MV-4-11 (cell line): ENCODE data around the gene CLDND1.

Source experiments
- DNase-seq: peaks from one replicate; lab custom pipeline; 2025; lab: John Stamatoyannopoulos, UW

Gene CLDND1

GRCh38 chr3:98514948-98515347 is 7.8 kb downstream of the CLDND1 start:
- no peak for DNase-seq

DNA sequence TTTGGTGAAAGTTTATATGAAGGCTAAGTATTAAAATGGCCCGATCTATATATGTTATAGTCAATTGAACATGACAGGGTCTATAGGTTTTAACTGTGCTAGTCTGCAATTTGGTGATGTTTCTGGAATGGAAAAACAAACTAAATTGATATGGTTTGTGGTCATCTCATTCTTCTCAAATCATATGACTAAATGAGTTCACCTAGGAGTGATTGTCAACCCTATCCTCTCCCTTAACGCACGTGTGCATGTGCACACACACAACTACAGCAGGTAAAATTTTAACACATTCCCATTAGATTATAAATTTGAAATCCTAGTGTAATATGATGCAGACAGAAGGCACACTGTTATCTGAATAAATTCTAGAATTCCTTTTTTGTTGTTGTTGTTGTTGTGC is 9.0 kb downstream of the CLDND1 start:
- no peak for DNase-seq

DNA sequence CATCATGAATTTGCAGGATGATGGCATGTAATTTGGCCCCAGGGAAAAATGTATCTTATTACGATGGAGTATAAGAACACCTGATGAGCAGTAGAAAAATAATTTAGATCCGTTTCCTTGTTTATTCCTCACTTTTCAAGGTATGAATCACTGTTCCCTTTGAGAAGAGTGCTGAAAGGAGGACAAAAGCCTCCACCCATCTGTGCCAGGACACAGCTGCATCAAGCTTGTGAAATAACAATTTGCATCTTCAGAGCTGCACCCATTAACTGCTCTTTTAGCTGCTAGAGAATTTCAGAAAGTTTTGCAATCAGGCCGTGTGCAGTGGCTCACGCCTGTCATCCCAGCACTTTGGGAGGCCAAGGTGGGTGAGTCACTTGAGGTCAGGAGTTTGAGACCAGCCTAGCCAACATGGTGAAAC is 9.6 kb downstream of the CLDND1 start:
- peak; percentile 96 for DNase-seq

- no peak for DNase-seq
These were observed 10.1 kb downstream of the CLDND1 start for GRCh38 chr3:98512576-98512975.

DNA sequence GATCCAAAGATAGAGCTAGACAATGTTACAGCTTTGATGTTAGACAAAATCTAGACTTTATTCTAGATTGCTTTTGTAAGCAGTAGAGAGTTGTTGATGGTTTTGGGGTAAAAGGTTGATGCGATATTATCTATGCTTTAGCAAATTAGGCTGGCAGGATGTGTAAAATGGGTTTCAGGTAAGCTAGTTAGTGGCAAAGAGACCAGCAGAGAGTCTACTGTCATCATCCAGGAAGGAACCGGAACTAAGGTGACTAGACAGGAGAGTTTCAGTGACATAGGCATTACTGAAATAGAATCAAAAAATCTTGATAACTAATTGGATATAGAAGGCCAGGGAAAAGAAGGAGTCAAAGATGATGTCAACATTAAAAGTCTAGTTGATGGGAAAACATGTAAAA is 14.1 kb downstream of the CLDND1 start:
- DNase-seq: no peak

GRCh38 chr3:98504539-98504938 is 18.2 kb downstream of the CLDND1 start:
- no peak for DNase-seq

DNA sequence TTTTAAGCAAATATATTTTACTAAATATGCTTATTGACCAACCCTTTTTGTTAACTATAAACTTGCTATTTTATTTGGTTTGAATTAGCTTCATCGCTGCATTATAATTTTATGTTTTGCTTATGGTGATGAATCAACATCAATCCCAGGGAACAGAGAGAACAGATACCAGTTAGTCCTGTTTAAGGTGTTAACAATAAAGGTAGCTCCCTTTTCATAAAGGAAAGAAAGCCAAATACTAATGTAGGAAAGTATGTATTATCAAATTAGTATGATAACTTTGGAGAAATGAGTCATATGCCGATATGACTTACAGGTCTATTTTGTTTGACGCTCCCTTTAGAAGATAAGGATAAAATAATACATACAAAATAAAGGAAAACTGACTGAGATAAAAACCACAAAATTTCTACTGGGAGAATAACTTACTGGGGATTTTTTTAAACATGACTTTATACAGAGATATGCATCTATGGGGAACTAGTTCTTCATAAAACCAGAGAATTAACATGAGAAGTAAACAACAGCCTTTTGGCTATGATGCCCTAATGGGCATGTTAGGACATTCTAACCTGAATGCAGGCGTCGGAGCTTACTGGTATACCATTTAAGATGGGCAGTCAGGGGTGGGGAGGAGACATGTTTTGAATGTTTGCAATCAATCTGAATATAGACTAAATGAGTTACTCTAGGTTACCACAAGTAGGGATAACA is 20.7 kb downstream of the CLDND1 start:
- no peak for DNase-seq

- no peak for DNase-seq
These were observed 21.4 kb downstream of the CLDND1 start for GRCh38 chr3:98501270-98501669.

GRCh38 chr3:98500019-98500418 is 22.7 kb downstream of the CLDND1 start:
- DNase-seq: no peak

- DNase-seq: no peak
These were observed 25.3 kb downstream of the CLDND1 start, which contains the start of gene OR5K2 for GRCh38 chr3:98497381-98497780. Gene OR5K2, plus strand, starts transcription at chr3:98497681. Its CDS starts 0 bp downstream, at chr3:98497681.

DNA sequence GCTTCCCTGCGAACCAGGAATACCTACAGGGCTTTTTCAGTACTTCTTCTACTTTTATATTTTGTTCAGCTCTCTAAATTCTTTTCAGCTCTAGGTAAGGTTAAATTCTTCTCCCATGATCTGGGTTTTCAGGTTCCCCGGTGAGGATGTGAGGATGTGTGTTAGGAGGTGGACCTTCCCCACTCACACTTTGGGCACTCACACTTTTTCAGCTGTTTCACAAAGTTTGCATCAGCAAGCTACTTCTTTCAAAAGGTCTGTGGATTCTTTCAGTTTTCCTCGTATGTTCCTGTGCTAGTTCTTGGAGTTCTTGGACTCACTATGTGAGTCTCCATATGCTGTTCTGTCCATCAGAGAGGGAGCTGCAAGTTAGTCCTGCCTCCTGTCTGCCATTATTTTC is 39.1 kb downstream of the CLDND1 start:
- no peak for DNase-seq

DNA sequence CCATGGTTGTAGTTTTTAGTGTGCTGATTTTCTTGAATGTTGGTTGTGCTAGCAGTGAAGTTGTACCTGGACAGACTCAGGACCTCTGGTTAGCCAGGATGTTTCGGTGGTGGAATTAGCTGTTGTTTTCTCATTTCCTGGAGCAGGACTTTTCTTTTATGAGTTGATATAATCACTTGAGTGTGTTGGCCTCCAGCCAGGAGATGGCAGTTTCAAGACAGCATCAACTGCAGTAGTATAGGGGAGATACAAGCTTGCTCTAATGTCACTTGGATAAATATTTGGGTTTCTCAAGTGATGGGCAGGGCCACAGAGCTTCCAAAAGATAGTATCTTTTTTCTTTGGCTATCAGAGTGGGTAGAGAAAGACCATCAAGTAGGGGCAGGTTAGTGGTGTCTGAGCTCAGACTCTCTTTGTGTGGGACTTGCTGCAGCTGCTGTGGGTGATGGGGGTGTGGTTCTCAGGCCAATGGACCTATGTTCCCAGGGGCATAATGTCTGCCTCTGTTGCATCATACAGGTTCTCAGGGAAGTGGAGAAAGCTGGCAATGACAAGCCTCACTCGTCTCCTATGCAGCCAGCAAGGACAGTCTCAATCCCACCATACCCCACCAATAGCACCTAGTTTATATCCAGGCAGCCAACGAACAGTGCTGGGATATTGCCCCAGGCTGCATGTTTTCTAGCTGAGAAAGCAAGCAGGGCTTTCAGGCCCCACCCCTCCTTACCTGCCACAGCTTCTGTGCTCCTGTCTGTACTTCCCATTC is 39.8 kb downstream of the CLDND1 start:
- no peak for DNase-seq
